Activated T-cell treated with anti-CD3 and anti-CD28 coated beads for 48 hours (primary cell): ENCODE data around the gene COMMD6.

Experiments used
- DNase-seq: peaks from one replicate; pipeline ENCODE4 v3.0.0-alpha.2; 2020; ENCODE audit warnings: low read depth

The COMMD6 gene

GRCh38 chr13:75521956-75522355, 15.7 kb downstream of the COMMD6 start:
- no peak for DNase-seq

GRCh38 chr13:75518439-75519088, 19.1 kb downstream of the COMMD6 start:
- no peak for DNase-seq

GRCh38 chr13:75514080-75514995, 23.3 kb downstream of the COMMD6 start:
- no peak for DNase-seq

GRCh38 chr13:75513271-75513670, 24.4 kb downstream of the COMMD6 start:
- no peak for DNase-seq

- no peak for DNase-seq
These were observed 25.4 kb downstream of the COMMD6 start for GRCh38 chr13:75512253-75512652.

- no peak for DNase-seq
These were observed 26.5 kb downstream of the COMMD6 start for GRCh38 chr13:75511051-75511625.

GRCh38 chr13:75508002-75508548, 29.6 kb downstream of the COMMD6 start:
- no peak for DNase-seq

- no peak for DNase-seq
These were observed 30.3 kb downstream of the COMMD6 start for GRCh38 chr13:75507027-75508001.

- no peak for DNase-seq
These were observed 31.6 kb downstream of the COMMD6 start for GRCh38 chr13:75506018-75506417.

GRCh38 chr13:75505327-75505726, 32.3 kb downstream of the COMMD6 start:
- DNase-seq, result no peak

- no peak for DNase-seq
These were observed 41.7 kb downstream of the COMMD6 start for GRCh38 chr13:75495938-75496337.

GRCh38 chr13:75494491-75494890, 43.1 kb downstream of the COMMD6 start:
- DNase-seq, result no peak

- no peak for DNase-seq
These were observed 44.5 kb downstream of the COMMD6 start for GRCh38 chr13:75493156-75493555.

- DNase-seq, result no peak
These were observed 45.3 kb downstream of the COMMD6 start for GRCh38 chr13:75492389-75492788.

GRCh38 chr13:75491376-75491775, 46.3 kb downstream of the COMMD6 start:
- no peak for DNase-seq

- DNase-seq, result no peak
These were observed 48.0 kb downstream of the COMMD6 start for GRCh38 chr13:75489502-75490263.

- no peak for DNase-seq
These were observed 51.2 kb downstream of the COMMD6 start for GRCh38 chr13:75486146-75487062.

GRCh38 chr13:75485286-75486062, 52.2 kb downstream of the COMMD6 start:
- no peak for DNase-seq

- no peak for DNase-seq
These were observed 54.9 kb downstream of the COMMD6 start for GRCh38 chr13:75482820-75483079.
